Endothelial cell of umbilical vein (primary cell): Measurements from ENCODE around the gene PHKG1. TPM values are rescaled to one million over a fixed set of nuclear protein-coding genes. Genes with fewer than 3 reads are reported as not detected.

Experiments used
- BruUV-seq: library from RNA; stranded (reverse); fragments of 400-500 nt; replicated peaks from 2 replicates; lab custom pipeline; 2021; lab: Mats Ljungman, UMichigan
- CTCF ChIA-PET: fragments of 300-600, 350-600 bp; sonication (Branson Sonifier 250); formaldehyde crosslinking; loops from one replicate; lab custom pipeline; 2021; ENCODE audit warnings: antibody characterized with exemption, inconsistent platforms; lab: Charles Lee
- POLR2A ChIA-PET: fragments of 300-600, 350-600 bp; sonication (Branson Sonifier 250); formaldehyde crosslinking; loops from one replicate; lab custom pipeline; 2021; ENCODE audit warnings: antibody characterized with exemption, inconsistent platforms; lab: Charles Lee
- DNase-seq: peaks from one replicate; pipeline ENCODE4 v3.0.0-alpha.2; 2011; ENCODE audit warnings: low read depth, low spot score
- FAIRE-seq: peaks from 2 replicates; lab custom pipeline; 2011; peaks lifted over from hg19 to GRCh38; lab: Jason Lieb, UNC
- H2AFZ ChIP-seq: 2 replicates; pipeline ENCODE4 v1.6.0; 2012; ENCODE audit warnings: low read depth, low read length, control low read depth, inconsistent platforms
- H3K27ac ChIP-seq: 2 replicates; pipeline ENCODE4 v1.5.1; 2011; ENCODE audit warnings: low read depth, mild to moderate bottlenecking, control low read depth, low read length, moderate library complexity; ENCODE audit not compliant: insufficient read depth
- H3K27me3 ChIP-seq, 2 experiments: 2 replicates each; pipeline versions ENCODE4 v1.6.0 to v1.6.1; 2011; ENCODE audit warnings: low read length in 2 of 2, mixed read lengths in 1 of 2; ENCODE audit not compliant: control insufficient read depth in 2 of 2, insufficient read depth in 2 of 2
- H3K36me3 ChIP-seq, 2 experiments: 2 replicates in 1 of 2; 3 replicates in 1 of 2; pipeline ENCODE4 v1.5.1; 2011; ENCODE audit warnings: low read length in 2 of 2, mild to moderate bottlenecking in 1 of 2, moderate library complexity in 1 of 2; ENCODE audit not compliant: control insufficient read depth in 2 of 2, insufficient read depth in 2 of 2; ENCODE audit errors: extremely low read depth in 1 of 2
- H3K4me1 ChIP-seq: 3 replicates; pipeline ENCODE4 v1.5.1; 2011; ENCODE audit warnings: mild to moderate bottlenecking, low read length; ENCODE audit not compliant: control insufficient read depth, insufficient read depth; ENCODE audit errors: extremely low read depth
- H3K4me2 ChIP-seq: 2 replicates; pipeline ENCODE4 v1.6.1; 2011; ENCODE audit warnings: low read length, control low read depth, mixed read lengths; ENCODE audit not compliant: insufficient read depth
- H3K4me3 ChIP-seq, 3 experiments: fragments of 200-600 bp in 1 of 3; sonication (generic), shearing (Covaris generic) in 1 of 3; replicated peaks in 1 of 3; 2 replicates each; pipeline ENCODE4 v1.5.1; 2011 to 2016; ENCODE audit warnings: control low read depth in 3 of 3, low read length in 3 of 3, mild to moderate bottlenecking in 2 of 3, inconsistent platforms in 1 of 3, low read depth in 1 of 3, moderate library complexity in 1 of 3; ENCODE audit not compliant: insufficient read depth in 1 of 3
- H3K79me2 ChIP-seq: 2 replicates; pipeline ENCODE4 v1.6.0; 2012; ENCODE audit warnings: low read length, inconsistent platforms; ENCODE audit not compliant: control insufficient read depth, insufficient read depth
- H3K9ac ChIP-seq: replicated peaks from 2 replicates; pipeline ENCODE3; 2011; ENCODE audit warnings: low read length, control low read depth; ENCODE audit not compliant: insufficient read depth; ENCODE audit errors: extremely low read depth
- H3K9me1 ChIP-seq: replicated peaks from 3 replicates; pipeline ENCODE4 v1.6.0; 2011; ENCODE audit warnings: mild to moderate bottlenecking, low read length; ENCODE audit not compliant: control insufficient read depth, insufficient read depth; ENCODE audit errors: extremely low read depth
- H3K9me3 ChIP-seq: replicated peaks from 2 replicates; pipeline ENCODE4 v1.5.1; 2012; ENCODE audit warnings: low read length, inconsistent platforms; ENCODE audit not compliant: control insufficient read depth, insufficient read depth
- H4K20me1 ChIP-seq: replicated peaks from 2 replicates; pipeline ENCODE3; 2011; ENCODE audit warnings: mild to moderate bottlenecking, low read length; ENCODE audit not compliant: control insufficient read depth, insufficient read depth; ENCODE audit errors: extremely low read depth
- CTCF ChIP-seq, 2 donors: IDR thresholded peaks; 1 replicate in 1 of 2; 2 replicates in 1 of 2; pipeline ENCODE4 v1.5.1; 2011; ENCODE audit warnings: low read length in 2 of 2, mild to moderate bottlenecking in 2 of 2, moderate library complexity in 2 of 2, control low read depth in 1 of 2, inconsistent platforms in 1 of 2, low read depth in 1 of 2; ENCODE audit not compliant: insufficient read depth in 1 of 2; ENCODE audit errors: extremely low read depth in 1 of 2
- EZH2 ChIP-seq: IDR thresholded peaks from 2 replicates; pipeline ENCODE4 v1.6.1; 2012; ENCODE audit warnings: borderline replicate concordance, low read depth, mild to moderate bottlenecking, moderate library complexity, low read length, inconsistent platforms; ENCODE audit not compliant: severe bottlenecking
- FOS ChIP-seq: IDR thresholded peaks from 2 replicates; pipeline ENCODE4 v1.6.1; 2011; ENCODE audit warnings: mild to moderate bottlenecking, low read length, moderate library complexity, borderline replicate concordance; ENCODE audit not compliant: insufficient read depth
- GATA2 ChIP-seq: IDR thresholded peaks from 2 replicates; pipeline ENCODE4 v1.7.0; 2011; ENCODE audit warnings: low read depth, mild to moderate bottlenecking, moderate library complexity, mixed read lengths, low read length; ENCODE audit not compliant: insufficient read length, insufficient read depth
- JUN ChIP-seq: IDR thresholded peaks from 2 replicates; pipeline ENCODE4 v1.6.1; 2011; ENCODE audit warnings: borderline replicate concordance, low read depth; ENCODE audit not compliant: insufficient read length, insufficient read depth
- MAX ChIP-seq: IDR thresholded peaks from 2 replicates; pipeline ENCODE4 v1.6.1; 2011; ENCODE audit not compliant: insufficient read depth, insufficient read length
- MYC ChIP-seq: IDR thresholded peaks from one replicate; pipeline ENCODE4 v1.6.1; 2011; ENCODE audit warnings: mild to moderate bottlenecking, low read depth, low read length
- POLR2A ChIP-seq: IDR thresholded peaks from 2 replicates; pipeline ENCODE4 v1.6.1; 2012; ENCODE audit warnings: low read depth, mild to moderate bottlenecking, control low read depth, low read length
- POLR2AphosphoS5 ChIP-seq: IDR thresholded peaks from 2 replicates; pipeline ENCODE4 v1.6.1; 2012; ENCODE audit warnings: low read depth, mild to moderate bottlenecking, control low read depth, low read length, moderate library complexity; ENCODE audit not compliant: insufficient read depth
- dilution Hi-C: fragments of 300-500 bp; cut with MboI; formaldehyde crosslinking; loops from one replicate; pipeline ENCODE4 v1.15.0; 2019; ENCODE audit warnings: low sequenced_read_pairs; ENCODE audit not compliant: extremely low pct_ligation_motif_present
- intact Hi-C: fragments of 100-400 bp; cut with micrococcal nuclease; formaldehyde crosslinking; loops from one replicate; pipeline ENCODE4 v1.10.0; 2022
- polyA plus RNA-seq, 4 experiments: library from polyadenylated mRNA; depleted of rRNA in 3 of 4; stranded (reverse) in 3 of 4; unstranded in 1 of 4; fragments of >200 nt; gene quantifications; 2 replicates each; pipeline versions ENCODE4 v1.2.1 to v1.2.3, GENCODE V29; 2011 to 2012; ENCODE audit warnings: missing spikeins in 1 of 4
- total RNA-seq: library from RNA; stranded (reverse); gene quantifications from 2 replicates; pipeline ENCODE4 v1.2.3, GENCODE V29; 2021

The PHKG1 gene
- total and polyA plus RNA-seq, 2 donors (not counting 3 experiments of a cell fraction or from before 2014, with no cell fraction given) = 0.32 to 1.00 TPM

GRCh38 chr7:56063500-56063881 is 29.3 kb downstream of the PHKG1 start:
- TF ChIP-seq CTCF (IDR thresholded peaks at IDR 0.05; ENCODE audit: extremely low read depth in 1 of 2, insufficient read depth in 1 of 2, low read depth in 1 of 2, low read length in 2 of 2) (no peak), GATA2 (no peak), JUN (no peak), POLR2AphosphoS5 (no peak), FOS (no peak), EZH2 (no peak), POLR2A (no peak), MAX (no peak), MYC (no peak)
- CTCF ChIA-PET = interaction anchor here (1.6 to 2.1 kb wide), 4 partner anchors 10 to 59 kb away, joined by 3 to 26 read pairs (median 8); no protein-coding TSS in a partner anchor
- no peaks in the 10 kb centered on the region for H3K9me3 ChIP-seq
- no peaks in the 10 kb centered on the region for H3K9me1 ChIP-seq
- H3K79me2 ChIP-seq = peaks cover 16% of the 10 kb centered on the region
- DNase-seq (no peak), FAIRE-seq (no peak)
- H3K27me3 ChIP-seq = no peaks in the 10 kb centered on the region
- no peak overlapping the region for H3K9ac ChIP-seq
- H2AFZ ChIP-seq = no peak overlapping the region
- H3K36me3 ChIP-seq = peaks cover 3 to 22% of the 10 kb centered on the region in 2 experiments
- POLR2A ChIA-PET = no interaction called here
- peak overlapping the region; percentile 21 for H3K27ac ChIP-seq
- H3K4me3 ChIP-seq = no peak overlapping the region
- H4K20me1 ChIP-seq = peaks cover 4% of the 10 kb centered on the region
- H3K4me1 ChIP-seq = peaks cover 37% of the 10 kb centered on the region
- TSS peak; percentile 34 for BruUV-seq
- intact Hi-C loops (no loop called here), dilution Hi-C loops (no loop called here)
- H3K4me2 ChIP-seq = peak overlapping the region; percentile 54
